Smooth muscle cell (in vitro differentiated cells): ENCODE results near the gene TAOK3. TPM values are rescaled to one million over a fixed set of nuclear protein-coding genes. Genes with fewer than 3 reads are reported as not detected.
A peak's percentile ranks its signal among the peaks of the same experiment; 100 is the strongest.
"Not testable (repeated sequence)": the region's sequence is repeated elsewhere in the genome, so short reads cannot be mapped to it uniquely, and the experiment has no call there.

Source experiments
- DNase-seq: peaks from one replicate; lab custom pipeline; 2025; ENCODE audit not compliant: unreplicated experiment; lab: John Stamatoyannopoulos, UW
- H2AFZ ChIP-seq: fragments of 200-600 bp; sonication (generic); 2 replicates; pipeline ENCODE4 v1.6.0; 2016; ENCODE audit warnings: antibody characterized with exemption, low read depth, mild to moderate bottlenecking
- H3F3A ChIP-seq: fragments of 200-600 bp; sonication (generic); 2 replicates; pipeline ENCODE4 v1.6.0; 2017; ENCODE audit warnings: antibody characterized with exemption, low read depth
- H3K27ac ChIP-seq: fragments of 200-600 bp; sonication (generic); 2 replicates; pipeline ENCODE4 v1.5.1; 2016; ENCODE audit warnings: low read depth, mild to moderate bottlenecking
- H3K27me3 ChIP-seq: fragments of 200-600 bp; sonication (generic); 2 replicates; pipeline ENCODE4 v1.6.1; 2016; ENCODE audit warnings: low read depth, mild to moderate bottlenecking
- H3K36me3 ChIP-seq: fragments of 200-600 bp; sonication (generic); 2 replicates; pipeline ENCODE4 v1.5.1; 2016; ENCODE audit warnings: low read depth
- H3K4me1 ChIP-seq: fragments of 200-600 bp; sonication (generic); 2 replicates; pipeline ENCODE4 v1.5.1; 2016; ENCODE audit warnings: low read depth
- H3K4me2 ChIP-seq: fragments of 200-600 bp; sonication (generic); 2 replicates; pipeline ENCODE4 v1.6.0; 2016; ENCODE audit warnings: mild to moderate bottlenecking
- H3K4me3 ChIP-seq: fragments of 200-600 bp; sonication (generic); 2 replicates; pipeline ENCODE4 v1.5.1; 2016; ENCODE audit warnings: mild to moderate bottlenecking
- H3K79me2 ChIP-seq: fragments of 200-600 bp; sonication (generic); 2 replicates; pipeline ENCODE4 v1.6.0; 2016; ENCODE audit warnings: low read depth, mild to moderate bottlenecking
- H3K9ac ChIP-seq: fragments of 200-600 bp; sonication (generic); 2 replicates; pipeline ENCODE4 v1.6.0; 2016; ENCODE audit warnings: low read depth
- H3K9me3 ChIP-seq: fragments of 200-600 bp; sonication (generic); replicated peaks from 2 replicates; pipeline ENCODE4 v1.5.1; 2016; ENCODE audit warnings: low read depth
- H4K20me1 ChIP-seq: fragments of 200-600 bp; sonication (generic); 2 replicates; pipeline ENCODE4 v1.6.0; 2016; ENCODE audit warnings: low read depth
- WGBS: methylation state at CpG from one replicate; pipeline ENCODE4 v1.1.7; 2016; ENCODE audit warnings: low lambda C conversion rate; 5-methylcytosine and 5-hydroxymethylcytosine counted together
- polyA plus RNA-seq: library from polyadenylated mRNA; unstranded; fragments of >200 nt; fragmentation: Nextera tagmentation; extraction: Ambion mirVana; gene quantifications from 2 replicates; pipeline ENCODE4 v1.2.1, GENCODE V29; 2016
- total RNA-seq: library from RNA; depleted of rRNA; stranded (reverse); fragments of >200 nt; gene quantifications from 2 replicates; pipeline ENCODE4 v1.2.3, GENCODE V29; 2014
- TF ChIP-seq, protein P1 (sequence below): fragments of 200-600 bp; sonication (generic); IDR thresholded peaks from 2 replicates; pipeline ENCODE4 v1.5.1; 2017; ENCODE audit warnings: borderline replicate concordance, mild to moderate bottlenecking, antibody characterized with exemption; ENCODE audit not compliant: insufficient read depth, poor library complexity, severe bottlenecking

TAOK3 gene
- total and polyA plus RNA-seq, 2 experiments from 2014 or later: 7.3 to 7.9 TPM

DNA sequence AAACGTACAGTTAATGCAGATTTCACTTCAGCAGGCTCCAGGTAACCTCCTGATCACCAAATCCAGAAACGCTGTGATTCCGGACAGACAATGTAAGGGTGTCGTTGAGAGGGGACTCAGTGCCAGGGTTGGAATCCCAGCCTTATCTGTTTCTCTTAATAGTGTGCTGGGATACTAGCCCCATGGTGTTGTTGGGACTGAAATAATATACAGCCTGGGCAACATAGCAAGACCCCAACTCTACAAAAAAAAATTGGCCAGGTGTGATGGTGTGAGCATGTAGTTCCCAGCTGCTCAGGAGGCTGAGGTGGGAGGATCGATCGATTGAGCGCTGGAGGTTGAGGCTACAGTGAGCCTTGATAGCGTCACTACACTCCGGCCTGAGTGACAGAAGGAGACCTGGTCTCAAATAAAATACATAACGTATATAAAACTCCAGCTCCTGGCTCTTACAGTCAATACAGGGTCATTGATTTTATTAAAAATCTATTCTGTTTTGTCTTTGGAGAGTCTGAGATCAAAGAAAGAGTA lies 235.5 kb downstream of the TAOK3 start:
- Histone ChIP-seq H3F3A (no peaks in the 10 kb centered on the region), H2AFZ (peak overlapping the region; percentile 92), H3K9ac (peak overlapping the region; percentile 88), H3K79me2 (peaks cover 12% of the 10 kb centered on the region), H3K4me1 (no peaks in the 10 kb centered on the region), H3K9me3 (no peaks in the 10 kb centered on the region), H3K4me3 (peak overlapping the region; percentile 69), H3K4me2 (peak overlapping the region; percentile 95), H4K20me1 (no peaks in the 10 kb centered on the region), H3K36me3 (no peaks in the 10 kb centered on the region), H3K27ac (no peak overlapping the region), H3K27me3 (no peaks in the 10 kb centered on the region)
- TF ChIP-seq, protein P1, sequence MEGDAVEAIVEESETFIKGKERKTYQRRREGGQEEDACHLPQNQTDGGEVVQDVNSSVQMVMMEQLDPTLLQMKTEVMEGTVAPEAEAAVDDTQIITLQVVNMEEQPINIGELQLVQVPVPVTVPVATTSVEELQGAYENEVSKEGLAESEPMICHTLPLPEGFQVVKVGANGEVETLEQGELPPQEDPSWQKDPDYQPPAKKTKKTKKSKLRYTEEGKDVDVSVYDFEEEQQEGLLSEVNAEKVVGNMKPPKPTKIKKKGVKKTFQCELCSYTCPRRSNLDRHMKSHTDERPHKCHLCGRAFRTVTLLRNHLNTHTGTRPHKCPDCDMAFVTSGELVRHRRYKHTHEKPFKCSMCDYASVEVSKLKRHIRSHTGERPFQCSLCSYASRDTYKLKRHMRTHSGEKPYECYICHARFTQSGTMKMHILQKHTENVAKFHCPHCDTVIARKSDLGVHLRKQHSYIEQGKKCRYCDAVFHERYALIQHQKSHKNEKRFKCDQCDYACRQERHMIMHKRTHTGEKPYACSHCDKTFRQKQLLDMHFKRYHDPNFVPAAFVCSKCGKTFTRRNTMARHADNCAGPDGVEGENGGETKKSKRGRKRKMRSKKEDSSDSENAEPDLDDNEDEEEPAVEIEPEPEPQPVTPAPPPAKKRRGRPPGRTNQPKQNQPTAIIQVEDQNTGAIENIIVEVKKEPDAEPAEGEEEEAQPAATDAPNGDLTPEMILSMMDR: no peak
- WGBS: 85% methylated on average over 10 of the region's 10 CpGs
- no peak for DNase-seq

DNA sequence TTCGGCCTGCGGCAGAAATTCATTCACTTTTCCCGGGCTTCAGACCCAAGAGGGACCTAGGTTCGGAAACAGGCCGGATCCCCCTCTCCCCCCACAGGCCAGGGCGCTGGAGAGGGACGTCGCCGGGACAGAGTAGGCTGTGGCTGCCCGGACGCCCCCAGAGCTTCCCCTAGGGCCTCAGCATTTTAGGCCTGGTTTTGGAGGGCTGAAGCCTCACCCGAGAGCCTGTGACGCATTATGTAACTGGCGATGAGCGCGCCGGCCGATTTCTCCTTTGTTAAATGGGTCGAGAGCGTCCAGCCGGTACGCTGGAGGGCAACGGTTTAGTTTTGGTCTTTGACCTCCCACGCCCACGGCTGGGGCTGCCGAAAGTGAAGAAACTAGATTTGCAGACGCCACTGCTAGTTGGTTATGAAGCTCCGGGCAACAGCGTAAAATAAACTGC lies 236.1 kb downstream of the TAOK3 start:
- Histone ChIP-seq H2AFZ (peak overlapping the region; percentile 92), H3K36me3 (no peaks in the 10 kb centered on the region), H3K4me2 (peak overlapping the region; percentile 95), H4K20me1 (no peaks in the 10 kb centered on the region), H3K4me1 (no peaks in the 10 kb centered on the region), H3K27me3 (no peaks in the 10 kb centered on the region), H3F3A (no peaks in the 10 kb centered on the region), H3K27ac (peak overlapping the region; percentile 22), H3K9ac (peak overlapping the region; percentile 88), H3K9me3 (no peaks in the 10 kb centered on the region), H3K79me2 (peaks cover 12% of the 10 kb centered on the region), H3K4me3 (peak overlapping the region; percentile 69)
- peak; percentile 39 for DNase-seq
- TF ChIP-seq, protein P1: no peak
- WGBS: 1% methylated on average over 29 of the region's 29 CpGs

DNA sequence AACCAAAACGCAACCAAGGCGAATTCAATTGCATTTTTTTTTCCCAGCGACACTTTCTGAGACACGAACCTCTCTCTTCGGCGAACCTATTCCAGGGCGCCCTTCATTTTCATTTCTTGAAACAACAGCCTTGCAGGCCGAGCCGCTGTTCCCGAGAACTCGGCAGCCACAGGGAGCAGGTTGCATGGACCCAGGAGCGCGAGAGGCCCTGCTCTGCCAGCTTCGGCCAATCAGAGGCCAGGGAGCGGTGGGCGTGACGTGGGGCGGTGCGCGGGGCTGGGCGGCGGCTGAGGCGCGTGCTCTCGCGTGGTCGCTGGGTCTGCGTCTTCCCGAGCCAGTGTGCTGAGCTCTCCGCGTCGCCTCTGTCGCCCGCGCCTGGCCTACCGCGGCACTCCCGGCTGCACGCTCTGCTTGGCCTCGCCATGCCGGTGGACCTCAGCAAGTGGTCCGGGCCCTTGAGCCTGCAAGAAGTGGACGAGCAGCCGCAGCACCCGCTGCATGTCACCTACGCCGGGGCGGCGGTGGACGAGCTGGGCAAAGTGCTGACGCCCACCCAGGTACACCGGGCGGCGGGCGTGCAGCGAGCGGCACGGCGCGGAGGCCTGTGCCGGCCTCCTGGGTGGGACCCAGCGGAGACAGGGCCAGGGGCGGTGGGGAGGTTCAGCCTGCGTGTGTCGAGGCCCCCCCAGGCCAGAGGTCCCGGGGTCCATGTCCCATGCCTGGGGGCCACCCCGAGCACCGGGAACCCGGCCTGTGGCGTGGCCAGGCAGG lies 236.7 kb downstream of the TAOK3 start, which contains the start of gene PEBP1:
Gene PEBP1 (plus strand): TSS at position 337 of the 771 bp plus-strand sequence. CDS start 86 bp downstream, at position 423.
- no peaks in the 10 kb centered on the region for H3K4me1 ChIP-seq
- no peaks in the 10 kb centered on the region for H3F3A ChIP-seq
- WGBS: 1% methylated on average over 64 of the region's 70 CpGs

DNA sequence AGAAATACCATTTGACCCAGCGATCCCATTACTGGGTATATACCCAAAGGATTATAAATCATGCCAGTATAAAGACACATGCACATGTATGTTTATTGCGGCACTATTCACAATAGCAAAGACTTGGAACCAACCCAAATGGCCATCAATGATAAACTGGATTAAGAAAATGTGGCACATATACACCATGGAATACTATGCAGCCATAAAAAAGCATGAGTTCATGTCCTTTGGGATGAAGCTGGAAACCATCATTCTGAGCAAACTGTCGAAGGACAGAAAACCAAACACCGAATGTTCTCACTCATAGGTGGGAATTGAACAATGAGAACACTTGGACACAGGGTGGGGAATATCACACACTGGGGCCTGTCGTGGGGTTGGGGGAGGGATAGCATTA lies 243.3 kb downstream of the TAOK3 start:
- H2AFZ ChIP-seq, H3K79me2 ChIP-seq, H3K9ac ChIP-seq, H3K27ac ChIP-seq, H3K4me2 ChIP-seq, H3K4me3 ChIP-seq, H4K20me1 ChIP-seq, DNase-seq, H3K4me1 ChIP-seq, H3K36me3 ChIP-seq, H3K27me3 ChIP-seq, H3F3A ChIP-seq, H3K9me3 ChIP-seq: not testable (repeated sequence)
- WGBS: 97% methylated on average over 5 of the region's 5 CpGs

More for the DNA sequence above, 236.7 kb downstream of the TAOK3 start, which contains the start of gene PEBP1:
- Histone ChIP-seq H3K79me2 (peaks cover 12% of the 10 kb centered on the region), H3K4me3 (peak within 1 kb of the TSS; percentile 69), H3K4me2 (peak within 1 kb of the TSS; percentile 95), H4K20me1 (no peaks in the 10 kb centered on the region), H2AFZ (peak within 1 kb of the TSS; percentile 92), H3K36me3 (no peaks in the 10 kb centered on the region), H3K9me3 (no peaks in the 10 kb centered on the region), H3K27ac (peak within 1 kb of the TSS; percentile 22), H3K27me3 (no peaks in the 10 kb centered on the region), H3K9ac (peak within 1 kb of the TSS; percentile 88)
- DNase-seq: peak; percentile 82
- TF ChIP-seq, protein P1: no peak
